ENCODE data around the gene SDHAF3. TPM values are rescaled to one million over a fixed set of nuclear protein-coding genes. Genes with fewer than 3 reads are reported as not detected.
"Not testable (repeated sequence)": the region's sequence is repeated elsewhere in the genome, so short reads cannot be mapped to it uniquely, and the experiment has no call there.

Gene SDHAF3
- 20.8 TPM for polyA plus RNA-seq (2013, experiment 1 of 2)
- 27.5 TPM for polyA plus RNA-seq (2013, experiment 2 of 2)

- Histone ChIP-seq H3K36me3 (ENCODE audit: control insufficient read depth, insufficient read depth, low read length) (no peaks in the 10 kb centered on the region), H3K4me1 (ENCODE audit: control insufficient read depth, insufficient read depth, low read length, poor library complexity, severe bottlenecking) (no peaks in the 10 kb centered on the region), H3K4me3 (ENCODE audit: extremely low read depth, insufficient read depth, low read length, poor library complexity, severe bottlenecking) (peak within 1 kb of the TSS; percentile 81), H3K27ac (ENCODE audit: low read depth, low read length, severe bottlenecking) (peak within 1 kb of the TSS; percentile 76), H3K9me3 (ENCODE audit: control insufficient read depth, low read length) (no peaks in the 10 kb centered on the region)
- WGBS, 2 experiments (ENCODE audit: insufficient coverage in 2 of 2) = 1 to 2% methylated on average over 46 to 51 of the region's 59 CpGs
These were observed at the start of gene SDHAF3 for GRCh38 chr7:97117372-97118188. TSS of gene SDHAF3 (plus strand) at chr7:97117698. CDS start at chr7:97117724, 26 bp downstream.

GRCh38 chr7:97072025-97072424 is 45.5 kb upstream of the SDHAF3 start:
- H3K27ac ChIP-seq (ENCODE audit: low read depth, low read length, severe bottlenecking); H3K9me3 ChIP-seq (ENCODE audit: control insufficient read depth, low read length); H3K4me1 ChIP-seq (ENCODE audit: control insufficient read depth, insufficient read depth, low read length, poor library complexity, severe bottlenecking); H3K36me3 ChIP-seq (ENCODE audit: control insufficient read depth, insufficient read depth, low read length); H3K4me3 ChIP-seq (ENCODE audit: extremely low read depth, insufficient read depth, low read length, poor library complexity, severe bottlenecking): not testable (repeated sequence)
- WGBS, 2 experiments (ENCODE audit: insufficient coverage in 2 of 2) = no CpG with 5 or more reads among the region's 2 CpGs

- Histone ChIP-seq H3K4me1 (ENCODE audit: control insufficient read depth, insufficient read depth, low read length, poor library complexity, severe bottlenecking) (no peaks in the 10 kb centered on the region), H3K9me3 (ENCODE audit: control insufficient read depth, low read length) (no peaks in the 10 kb centered on the region), H3K4me3 (ENCODE audit: extremely low read depth, insufficient read depth, low read length, poor library complexity, severe bottlenecking) (no peak overlapping the region), H3K27ac (ENCODE audit: low read depth, low read length, severe bottlenecking) (no peak overlapping the region), H3K36me3 (ENCODE audit: control insufficient read depth, insufficient read depth, low read length) (no peaks in the 10 kb centered on the region)
- WGBS, 2 experiments (ENCODE audit: insufficient coverage in 2 of 2) = 86 to 95% methylated on average over 5 to 7 of the region's 7 CpGs
These were observed 41.6 kb upstream of the SDHAF3 start for GRCh38 chr7:97075928-97076327.

- Histone ChIP-seq H3K9me3 (ENCODE audit: control insufficient read depth, low read length) (no peaks in the 10 kb centered on the region), H3K36me3 (ENCODE audit: control insufficient read depth, insufficient read depth, low read length) (no peaks in the 10 kb centered on the region), H3K4me3 (ENCODE audit: extremely low read depth, insufficient read depth, low read length, poor library complexity, severe bottlenecking) (no peak overlapping the region), H3K4me1 (ENCODE audit: control insufficient read depth, insufficient read depth, low read length, poor library complexity, severe bottlenecking) (no peaks in the 10 kb centered on the region), H3K27ac (ENCODE audit: low read depth, low read length, severe bottlenecking) (no peak overlapping the region)
- 91 to 95% methylated on average over 2 to 7 of the region's 9 CpGs for WGBS, 2 experiments (ENCODE audit: insufficient coverage in 2 of 2)
These were observed 39.2 kb upstream of the SDHAF3 start for GRCh38 chr7:97078023-97078969.

- Histone ChIP-seq H3K36me3 (ENCODE audit: control insufficient read depth, insufficient read depth, low read length) (no peaks in the 10 kb centered on the region), H3K9me3 (ENCODE audit: control insufficient read depth, low read length) (no peaks in the 10 kb centered on the region), H3K27ac (ENCODE audit: low read depth, low read length, severe bottlenecking) (no peak overlapping the region), H3K4me3 (ENCODE audit: extremely low read depth, insufficient read depth, low read length, poor library complexity, severe bottlenecking) (no peak overlapping the region), H3K4me1 (ENCODE audit: control insufficient read depth, insufficient read depth, low read length, poor library complexity, severe bottlenecking) (no peaks in the 10 kb centered on the region)
- 86 to 93% methylated on average over 2 to 4 of the region's 4 CpGs for WGBS, 2 experiments (ENCODE audit: insufficient coverage in 2 of 2)
These were observed 38.2 kb upstream of the SDHAF3 start for GRCh38 chr7:97079300-97079699.

GRCh38 chr7:97081521-97082300 is 35.8 kb upstream of the SDHAF3 start:
- H3K27ac ChIP-seq (ENCODE audit: low read depth, low read length, severe bottlenecking) = no peak overlapping the region
- no peaks in the 10 kb centered on the region for H3K4me1 ChIP-seq (ENCODE audit: control insufficient read depth, insufficient read depth, low read length, poor library complexity, severe bottlenecking)
- WGBS, 2 experiments (ENCODE audit: insufficient coverage in 2 of 2) = no CpG with 5 or more reads among the region's 3 CpGs

GRCh38 chr7:97088364-97088763 is 29.1 kb upstream of the SDHAF3 start:
- Histone ChIP-seq H3K9me3 (ENCODE audit: control insufficient read depth, low read length) (no peaks in the 10 kb centered on the region), H3K4me1 (ENCODE audit: control insufficient read depth, insufficient read depth, low read length, poor library complexity, severe bottlenecking) (no peaks in the 10 kb centered on the region), H3K27ac (ENCODE audit: low read depth, low read length, severe bottlenecking) (no peak overlapping the region), H3K4me3 (ENCODE audit: extremely low read depth, insufficient read depth, low read length, poor library complexity, severe bottlenecking) (no peak overlapping the region), H3K36me3 (ENCODE audit: control insufficient read depth, insufficient read depth, low read length) (no peaks in the 10 kb centered on the region)
- 65 to 100% methylated on average over 1 to 2 of the region's 3 CpGs for WGBS, 2 experiments (ENCODE audit: insufficient coverage in 2 of 2)

More at GRCh38 chr7:97081521-97082300, 35.8 kb upstream of the SDHAF3 start:
- no peaks in the 10 kb centered on the region for H3K36me3 ChIP-seq (ENCODE audit: control insufficient read depth, insufficient read depth, low read length)
- H3K4me3 ChIP-seq (ENCODE audit: extremely low read depth, insufficient read depth, low read length, poor library complexity, severe bottlenecking) = no peak overlapping the region
- no peaks in the 10 kb centered on the region for H3K9me3 ChIP-seq (ENCODE audit: control insufficient read depth, low read length)

GRCh38 chr7:97089771-97090170 is 27.7 kb upstream of the SDHAF3 start:
- Histone ChIP-seq H3K27ac (ENCODE audit: low read depth, low read length, severe bottlenecking) (no peak overlapping the region), H3K36me3 (ENCODE audit: control insufficient read depth, insufficient read depth, low read length) (no peaks in the 10 kb centered on the region), H3K9me3 (ENCODE audit: control insufficient read depth, low read length) (no peaks in the 10 kb centered on the region), H3K4me1 (ENCODE audit: control insufficient read depth, insufficient read depth, low read length, poor library complexity, severe bottlenecking) (no peaks in the 10 kb centered on the region), H3K4me3 (ENCODE audit: extremely low read depth, insufficient read depth, low read length, poor library complexity, severe bottlenecking) (no peak overlapping the region)
- WGBS, 2 experiments (ENCODE audit: insufficient coverage in 2 of 2) = 85 to 91% methylated on average over 5 of the region's 6 CpGs

- Histone ChIP-seq H3K9me3 (ENCODE audit: control insufficient read depth, low read length) (no peaks in the 10 kb centered on the region), H3K27ac (ENCODE audit: low read depth, low read length, severe bottlenecking) (no peak overlapping the region), H3K36me3 (ENCODE audit: control insufficient read depth, insufficient read depth, low read length) (no peaks in the 10 kb centered on the region), H3K4me3 (ENCODE audit: extremely low read depth, insufficient read depth, low read length, poor library complexity, severe bottlenecking) (no peak overlapping the region), H3K4me1 (ENCODE audit: control insufficient read depth, insufficient read depth, low read length, poor library complexity, severe bottlenecking) (no peaks in the 10 kb centered on the region)
- WGBS, 2 experiments (ENCODE audit: insufficient coverage in 2 of 2) = 89% methylated on average over 1 of the region's 1 CpG; no CpG with 5 or more reads in 1 of the 2 experiments
These were observed 26.6 kb upstream of the SDHAF3 start for GRCh38 chr7:97090761-97091353.
